ENCODE results near the gene GPC6.

Gene GPC6

DNA sequence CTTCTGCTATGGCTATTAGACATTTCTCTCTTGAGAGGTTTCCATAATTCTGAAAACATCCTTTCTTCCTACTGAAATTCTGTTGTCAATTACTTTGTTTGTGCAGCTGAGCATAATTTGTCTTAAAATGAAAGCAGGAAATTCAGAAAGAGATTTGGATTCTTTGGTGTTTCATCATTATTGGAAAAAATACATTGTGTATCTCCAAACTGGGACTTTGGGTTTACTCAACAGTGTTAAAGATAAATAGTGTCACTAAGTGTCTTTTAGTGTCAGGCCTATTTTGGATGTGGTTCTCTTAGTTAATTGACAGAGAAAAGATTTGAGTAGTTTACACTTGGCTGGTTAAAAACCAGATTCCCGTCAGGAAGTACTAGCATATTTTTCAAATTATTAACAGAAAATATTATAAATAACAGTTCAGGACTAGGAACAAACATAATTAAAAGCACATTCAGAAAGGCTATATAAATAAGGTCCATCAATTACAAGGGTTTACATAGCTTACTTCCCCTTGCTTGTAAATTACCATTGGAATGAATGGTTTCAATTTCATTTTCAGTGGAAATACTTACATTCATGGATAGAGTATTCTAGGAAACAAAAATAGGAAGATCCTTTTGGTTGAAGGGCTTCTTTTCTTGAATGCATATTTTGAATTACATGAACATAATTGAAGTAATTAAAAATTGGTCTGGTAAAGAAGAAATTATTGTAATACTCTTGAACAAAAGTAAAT lies 483.1 kb downstream of the GPC6 start:
- DNase-seq: no peak

DNA sequence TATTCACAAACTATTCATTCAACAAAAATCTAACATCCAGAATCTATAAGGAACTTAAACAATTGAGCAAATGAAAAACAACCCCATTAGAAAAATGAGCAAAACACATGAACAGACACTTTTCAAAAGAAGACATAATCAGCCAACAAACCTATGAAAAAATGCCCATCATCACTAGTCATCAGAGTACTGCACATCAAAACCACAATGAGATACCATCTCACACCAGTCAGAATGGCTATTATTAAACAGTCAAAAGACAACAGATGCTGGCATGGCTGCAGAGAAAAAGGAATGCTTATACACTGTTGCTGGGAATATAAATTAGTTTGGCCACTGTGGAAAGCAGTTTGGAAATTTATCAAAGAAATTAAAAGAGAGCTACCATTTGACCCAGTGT lies 487.6 kb downstream of the GPC6 start:
- DNase-seq: no peak

GRCh38 chr13:93715866-93716265 lies 489.3 kb downstream of the GPC6 start:
- no peak for DNase-seq

GRCh38 chr13:93716623-93717022 lies 490.0 kb downstream of the GPC6 start:
- no peak for DNase-seq

GRCh38 chr13:93721483-93721882 lies 494.9 kb downstream of the GPC6 start:
- no peak for DNase-seq

- no peak for DNase-seq
Measured at GRCh38 chr13:93723316-93723715, 496.7 kb downstream of the GPC6 start.

GRCh38 chr13:93724187-93724586 lies 497.6 kb downstream of the GPC6 start:
- DNase-seq: no peak

GRCh38 chr13:93726173-93726957 lies 499.8 kb downstream of the GPC6 start:
- DNase-seq: no peak

DNA sequence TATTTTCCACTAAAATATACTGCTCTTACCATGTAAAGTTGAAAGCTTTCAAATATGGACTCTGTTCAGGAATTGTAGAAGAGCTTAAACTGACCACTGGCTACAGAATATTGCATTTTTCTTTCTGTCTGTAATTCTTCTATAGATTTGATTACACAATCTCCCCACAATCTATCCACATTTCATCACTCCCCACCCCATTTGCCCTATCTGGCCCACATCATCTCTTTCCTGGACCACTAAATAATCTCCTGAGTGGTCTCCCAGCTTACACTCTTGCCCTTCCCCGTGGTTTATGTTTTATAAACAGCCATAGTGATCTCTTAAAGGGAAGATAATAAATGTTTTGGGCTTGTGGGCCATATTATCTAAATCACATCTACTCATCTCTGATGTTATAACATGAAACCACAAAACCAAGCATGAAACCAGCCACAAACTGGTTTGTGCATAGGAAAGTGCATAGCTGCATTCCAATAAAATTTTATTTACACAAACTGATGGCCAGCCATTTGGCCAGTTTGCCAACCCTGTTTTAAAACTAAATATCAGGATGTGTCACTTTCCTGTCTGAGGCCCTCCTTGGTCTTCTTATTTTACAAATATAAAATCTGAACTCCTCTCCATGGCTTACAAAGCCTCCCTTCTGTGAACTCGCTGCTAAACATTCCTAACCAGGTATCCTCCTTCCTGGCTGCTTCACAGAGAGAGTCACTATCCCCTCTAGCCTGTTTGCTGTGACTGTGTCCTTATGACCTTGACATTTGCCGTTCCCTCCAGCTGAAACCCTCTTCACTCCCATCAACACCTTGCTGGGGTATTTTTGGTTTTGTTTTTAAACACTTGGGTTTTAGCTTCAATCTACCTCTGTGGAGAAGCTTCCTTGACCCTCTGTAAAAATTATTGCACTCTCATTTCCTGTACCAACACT lies 500.9 kb downstream of the GPC6 start:
- DNase-seq: no peak

- DNase-seq: no peak
Measured at GRCh38 chr13:93729383-93729782, 502.8 kb downstream of the GPC6 start.

- DNase-seq: no peak
Measured at GRCh38 chr13:93730780-93731179, 504.2 kb downstream of the GPC6 start.

DNA sequence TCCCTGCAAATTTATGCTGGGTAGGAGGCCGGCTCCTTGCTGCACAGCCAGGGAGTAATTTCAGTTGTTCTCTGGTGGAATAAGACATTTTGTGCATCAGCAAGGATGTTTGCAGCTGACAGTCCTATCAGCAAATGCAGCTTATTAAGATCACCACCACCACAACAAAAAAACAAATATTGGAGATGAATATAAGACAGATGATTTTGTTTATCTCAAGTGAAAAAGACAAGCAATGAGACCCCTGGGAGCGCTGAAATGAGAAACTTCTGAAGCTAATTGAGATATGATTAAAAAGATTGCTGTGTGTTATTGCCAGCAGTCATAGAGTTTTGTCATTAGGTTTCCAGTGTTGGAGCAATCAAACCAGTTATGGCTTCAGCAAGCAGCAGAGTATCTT lies 505.6 kb downstream of the GPC6 start:
- DNase-seq: no peak

DNA sequence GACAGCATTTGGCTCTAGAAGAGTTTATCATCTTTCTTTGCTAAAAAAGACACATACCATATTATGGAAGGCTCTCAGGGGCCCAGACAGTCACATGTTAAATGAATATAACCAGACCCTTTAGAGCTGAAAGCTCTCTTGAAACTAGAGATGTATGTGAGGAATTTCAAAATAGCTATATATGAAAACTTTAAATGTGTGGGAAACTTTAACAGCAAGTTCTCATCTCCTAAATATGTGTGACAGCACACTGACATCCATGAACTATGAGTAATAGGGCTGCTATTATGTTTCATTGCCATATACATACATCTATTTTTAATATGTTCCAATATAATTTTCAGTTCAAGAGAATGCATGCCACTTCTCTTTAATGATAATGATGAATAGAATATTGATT lies 509.5 kb downstream of the GPC6 start:
- no peak for DNase-seq

- no peak for DNase-seq
Measured at GRCh38 chr13:93736909-93737308, 510.3 kb downstream of the GPC6 start.

DNA sequence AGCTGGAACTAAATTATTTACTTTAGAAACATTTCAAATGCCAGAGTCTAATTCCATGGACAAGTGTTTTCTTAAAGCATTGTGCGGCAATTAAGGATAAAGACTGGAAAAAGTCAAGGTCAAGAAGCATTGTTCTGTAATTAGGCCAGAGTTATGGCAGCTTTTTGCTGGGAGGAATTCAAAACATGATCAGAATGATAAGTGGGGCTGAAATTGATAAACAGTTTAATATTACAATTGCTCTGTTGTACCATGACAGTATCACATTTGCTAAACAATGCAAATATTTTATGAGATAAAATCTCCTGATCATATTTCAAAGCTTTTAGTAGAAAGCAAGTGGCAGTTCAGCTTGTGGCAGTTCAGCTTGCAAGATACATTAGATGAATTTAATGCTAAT lies 513.7 kb downstream of the GPC6 start:
- DNase-seq: no peak

GRCh38 chr13:93744033-93744432 lies 517.4 kb downstream of the GPC6 start:
- no peak for DNase-seq

- no peak for DNase-seq
Measured at GRCh38 chr13:93744886-93745285, 518.3 kb downstream of the GPC6 start.

DNA sequence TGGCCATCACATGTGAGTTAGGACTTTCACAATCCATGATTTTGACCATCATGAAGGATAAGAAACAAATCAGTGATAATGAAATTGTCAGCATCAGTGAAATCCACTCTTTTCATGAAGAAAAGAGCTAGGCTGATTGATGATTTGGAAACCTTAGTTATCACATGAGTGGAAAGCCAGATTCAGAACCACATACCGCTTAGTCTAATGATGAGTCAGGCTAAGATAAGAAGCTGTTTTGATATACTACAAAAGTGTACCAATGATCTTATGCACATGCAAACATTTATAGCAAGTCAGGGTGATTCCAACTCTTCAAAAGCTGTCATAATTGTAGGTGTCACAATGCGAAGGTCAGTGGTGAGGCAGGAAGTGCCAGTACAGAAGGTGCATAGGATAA lies 519.3 kb downstream of the GPC6 start:
- no peak for DNase-seq

GRCh38 chr13:93746589-93746988 lies 520.0 kb downstream of the GPC6 start:
- DNase-seq: no peak

DNA sequence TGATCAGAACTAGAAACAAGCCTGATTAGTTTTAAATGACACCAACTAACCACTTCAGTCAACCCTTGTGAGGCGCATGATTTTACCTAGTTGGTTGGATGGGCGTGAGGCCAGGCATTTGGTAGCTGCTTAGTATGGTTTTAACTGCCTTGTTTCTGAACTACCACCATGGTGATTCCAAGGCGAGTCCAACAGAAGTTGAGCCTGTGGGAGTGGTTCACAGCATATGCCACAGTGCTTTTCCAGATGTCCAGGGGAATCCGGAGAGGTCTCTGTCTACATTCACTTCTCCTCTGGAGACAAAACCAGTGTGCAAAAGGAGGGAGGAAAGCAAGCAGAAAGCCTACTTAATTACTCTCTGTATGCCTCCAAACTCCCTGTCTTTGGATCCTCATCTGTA lies 524.1 kb downstream of the GPC6 start:
- DNase-seq: no peak

- DNase-seq: no peak
Measured at GRCh38 chr13:93751117-93751516, 524.5 kb downstream of the GPC6 start.

DNA sequence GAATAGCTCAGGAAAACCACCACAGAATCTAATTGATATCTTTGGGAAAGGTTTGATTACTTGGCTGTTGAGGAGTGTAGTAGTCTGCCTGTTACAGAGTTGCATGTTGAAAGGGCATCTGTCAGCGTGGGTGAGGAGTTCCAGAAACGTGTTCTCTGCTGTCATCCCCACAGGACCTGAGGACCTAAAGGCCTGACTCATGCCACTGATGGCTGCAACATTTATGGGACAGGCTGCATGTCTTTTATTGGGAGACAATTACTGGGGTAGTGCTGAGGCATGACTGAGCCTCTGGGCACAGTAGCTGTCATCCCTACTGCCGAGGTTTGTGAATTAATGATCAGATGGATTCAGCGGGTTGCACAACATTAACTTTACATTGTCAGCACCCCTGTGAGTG lies 525.9 kb downstream of the GPC6 start:
- no peak for DNase-seq

DNA sequence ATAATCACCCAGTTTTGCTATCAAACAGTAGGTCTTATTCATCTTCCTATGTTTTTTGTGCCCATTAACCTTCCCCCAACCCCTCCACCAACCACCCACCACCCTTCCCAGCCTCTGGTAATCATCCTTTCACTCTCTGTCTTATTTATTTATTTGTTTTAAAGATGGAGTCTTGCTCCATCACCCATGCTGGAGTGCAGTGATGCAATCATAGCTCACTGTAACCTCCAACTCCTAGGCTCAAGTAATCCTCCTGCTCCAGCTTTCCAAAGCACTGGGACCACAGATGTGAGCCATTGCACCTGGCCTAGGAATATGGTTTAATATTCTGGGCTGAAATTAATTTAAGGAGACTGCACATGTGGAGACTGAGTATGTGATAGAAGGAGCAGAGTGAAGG lies 527.0 kb downstream of the GPC6 start:
- no peak for DNase-seq

GRCh38 chr13:93755341-93755740 lies 528.7 kb downstream of the GPC6 start:
- no peak for DNase-seq
